Keratinocyte (primary cell): ENCODE data around the gene STIMATE.

Experiments used
- CTCF ChIP-seq, 3 experiments: IDR thresholded peaks in 1 of 3; conservative IDR thresholded peaks in 1 of 3; optimal IDR thresholded peaks in 1 of 3; 2 replicates in 2 of 3; 3 replicates in 1 of 3; pipeline versions ENCODE3 to v1.5.1; 2011; ENCODE audit warnings: low read length in 3 of 3, mild to moderate bottlenecking in 3 of 3, moderate library complexity in 2 of 3, control low read depth in 1 of 3, inconsistent platforms in 1 of 3; ENCODE audit not compliant: insufficient read depth in 2 of 3; ENCODE audit errors: extremely low read depth in 1 of 3
- EZH2 ChIP-seq: IDR thresholded peaks from one replicate; pipeline ENCODE4 v1.6.1; 2012; ENCODE audit warnings: inconsistent platforms, mild to moderate bottlenecking, low read length, moderate library complexity

DNA sequence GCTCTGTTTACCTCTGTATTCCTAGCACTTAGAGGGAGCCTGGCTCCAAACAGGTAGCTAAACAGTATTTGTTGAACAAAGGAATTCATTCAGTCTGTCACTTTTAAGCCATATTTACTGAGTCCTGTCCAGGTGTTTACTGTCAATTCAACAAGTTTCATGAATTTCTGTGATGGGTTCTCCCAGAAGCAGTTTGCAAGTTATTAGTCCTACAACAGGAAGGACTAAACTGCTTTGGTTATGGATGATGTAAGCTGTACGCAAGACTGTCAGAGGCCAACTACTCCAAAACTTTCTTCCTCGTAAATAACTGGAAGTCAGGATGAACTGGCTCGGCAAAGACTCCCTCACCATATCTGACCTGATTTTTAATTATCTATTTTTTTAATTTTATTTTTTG lies 25.1 kb downstream of the STIMATE start:
- TF ChIP-seq EZH2 (no peak), CTCF (optimal IDR thresholded peaks at IDR 0.05 in 1 of 3, IDR thresholded peaks at IDR 0.05 in 1 of 3, conservative IDR thresholded peaks at IDR 0.05 in 1 of 3; ENCODE audit: extremely low read depth in 1 of 3, insufficient read depth in 2 of 3, low read length in 3 of 3) (no peak)
